HFF-Myc (cell line): Measurements from ENCODE around the gene SOS1.

Experiments
- DNase-seq: peaks from one replicate; pipeline ENCODE4 v3.0.0-alpha.2; 2011; ENCODE audit warnings: low read depth; ENCODE audit errors: extremely low read depth
- H3K4me3 ChIP-seq: replicated peaks from 2 replicates; pipeline ENCODE4 v1.5.1; 2011; ENCODE audit warnings: low read depth, mild to moderate bottlenecking, control low read depth, low read length
- TF ChIP-seq, protein P1 (sequence below): IDR thresholded peaks from 2 replicates; pipeline ENCODE4 v1.5.1; 2012; ENCODE audit warnings: mild to moderate bottlenecking, low read depth, low read length, control low read depth; ENCODE audit errors: missing control alignments

The SOS1 gene

DNA sequence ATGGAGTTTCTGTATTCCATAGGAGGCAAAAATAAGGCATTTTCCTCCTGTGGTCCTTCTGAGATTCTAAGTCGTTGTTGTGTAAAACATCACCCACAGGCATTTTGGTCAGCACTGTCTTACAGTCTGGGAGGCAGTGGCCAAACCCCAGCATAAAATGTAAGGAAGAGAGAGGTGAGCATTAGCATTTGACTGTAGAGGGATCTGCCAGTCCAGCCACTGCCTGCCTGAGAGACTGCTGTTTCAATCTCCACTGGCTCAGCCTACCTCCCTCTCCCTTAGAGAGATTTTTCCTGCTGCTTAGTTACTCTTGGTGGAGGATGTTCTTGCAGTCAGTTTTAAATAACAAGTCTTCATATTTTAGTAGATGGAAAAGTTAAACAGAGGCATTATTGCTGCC, 154.2 kb downstream of the SOS1 start:
- TF ChIP-seq, protein P1, sequence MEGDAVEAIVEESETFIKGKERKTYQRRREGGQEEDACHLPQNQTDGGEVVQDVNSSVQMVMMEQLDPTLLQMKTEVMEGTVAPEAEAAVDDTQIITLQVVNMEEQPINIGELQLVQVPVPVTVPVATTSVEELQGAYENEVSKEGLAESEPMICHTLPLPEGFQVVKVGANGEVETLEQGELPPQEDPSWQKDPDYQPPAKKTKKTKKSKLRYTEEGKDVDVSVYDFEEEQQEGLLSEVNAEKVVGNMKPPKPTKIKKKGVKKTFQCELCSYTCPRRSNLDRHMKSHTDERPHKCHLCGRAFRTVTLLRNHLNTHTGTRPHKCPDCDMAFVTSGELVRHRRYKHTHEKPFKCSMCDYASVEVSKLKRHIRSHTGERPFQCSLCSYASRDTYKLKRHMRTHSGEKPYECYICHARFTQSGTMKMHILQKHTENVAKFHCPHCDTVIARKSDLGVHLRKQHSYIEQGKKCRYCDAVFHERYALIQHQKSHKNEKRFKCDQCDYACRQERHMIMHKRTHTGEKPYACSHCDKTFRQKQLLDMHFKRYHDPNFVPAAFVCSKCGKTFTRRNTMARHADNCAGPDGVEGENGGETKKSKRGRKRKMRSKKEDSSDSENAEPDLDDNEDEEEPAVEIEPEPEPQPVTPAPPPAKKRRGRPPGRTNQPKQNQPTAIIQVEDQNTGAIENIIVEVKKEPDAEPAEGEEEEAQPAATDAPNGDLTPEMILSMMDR: no peak
- H3K4me3 ChIP-seq: no peak overlapping the region
- no peak for DNase-seq

DNA sequence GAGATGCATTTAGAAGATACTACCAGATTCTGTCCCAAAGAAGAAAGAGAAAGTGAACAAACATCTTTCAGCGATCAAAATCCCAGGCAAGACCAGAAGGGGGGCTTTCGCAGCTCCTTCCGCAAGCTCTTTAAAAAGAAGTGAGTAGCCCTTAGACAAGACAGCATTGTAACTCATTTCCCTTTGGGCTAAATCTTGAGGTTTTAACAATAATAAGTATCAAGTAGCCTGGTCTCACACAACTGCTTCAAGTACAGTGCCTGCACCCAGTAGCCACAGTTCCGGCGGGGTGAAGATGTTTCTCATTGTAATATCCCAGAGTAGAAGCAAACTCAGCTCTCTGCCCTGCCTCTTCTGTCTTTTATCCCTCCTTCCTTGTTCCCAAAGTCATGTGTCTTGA, 154.8 kb downstream of the SOS1 start:
- no peak overlapping the region for H3K4me3 ChIP-seq
- DNase-seq: no peak
- TF ChIP-seq, protein P1: no peak

DNA sequence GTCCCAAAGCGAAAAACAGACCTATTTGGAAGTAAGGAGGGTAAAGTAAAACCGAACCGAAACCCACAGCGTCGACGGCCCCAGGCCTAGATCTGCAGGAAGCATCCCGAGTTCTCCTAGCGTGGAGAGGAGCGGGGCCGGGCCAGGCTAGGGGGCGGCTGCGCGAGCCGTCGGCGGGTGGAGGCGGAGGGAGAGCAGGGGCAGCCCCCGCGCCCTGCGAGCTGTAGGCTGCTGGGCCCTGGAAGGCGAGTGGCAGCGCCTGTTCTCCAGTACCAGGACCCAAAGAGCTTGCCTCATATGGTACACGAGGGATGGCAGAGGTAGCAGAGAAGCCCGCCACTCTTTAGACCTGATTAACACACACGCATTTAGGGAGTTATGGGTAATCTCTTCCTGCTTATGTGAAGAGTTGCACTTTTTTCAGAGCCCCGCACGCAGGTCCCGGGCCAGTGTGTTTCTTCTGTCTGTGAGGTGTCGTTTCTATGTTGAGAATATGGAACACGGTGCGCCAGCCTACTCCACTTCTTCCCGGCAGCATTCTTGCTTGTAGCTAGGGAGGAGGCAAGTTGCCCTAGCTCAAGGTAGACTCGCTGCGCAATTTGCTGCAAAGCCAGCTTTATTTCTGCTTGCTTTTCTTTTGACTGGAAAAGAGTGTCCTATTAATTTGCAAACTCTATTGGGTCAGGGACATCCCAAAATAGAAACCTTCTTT, 160.1 kb downstream of the SOS1 start:
- no peak for DNase-seq
- H3K4me3 ChIP-seq: peak overlapping the region; percentile 30; the same call in 1 of the 2 replicates
- TF ChIP-seq, protein P1: no peak

DNA sequence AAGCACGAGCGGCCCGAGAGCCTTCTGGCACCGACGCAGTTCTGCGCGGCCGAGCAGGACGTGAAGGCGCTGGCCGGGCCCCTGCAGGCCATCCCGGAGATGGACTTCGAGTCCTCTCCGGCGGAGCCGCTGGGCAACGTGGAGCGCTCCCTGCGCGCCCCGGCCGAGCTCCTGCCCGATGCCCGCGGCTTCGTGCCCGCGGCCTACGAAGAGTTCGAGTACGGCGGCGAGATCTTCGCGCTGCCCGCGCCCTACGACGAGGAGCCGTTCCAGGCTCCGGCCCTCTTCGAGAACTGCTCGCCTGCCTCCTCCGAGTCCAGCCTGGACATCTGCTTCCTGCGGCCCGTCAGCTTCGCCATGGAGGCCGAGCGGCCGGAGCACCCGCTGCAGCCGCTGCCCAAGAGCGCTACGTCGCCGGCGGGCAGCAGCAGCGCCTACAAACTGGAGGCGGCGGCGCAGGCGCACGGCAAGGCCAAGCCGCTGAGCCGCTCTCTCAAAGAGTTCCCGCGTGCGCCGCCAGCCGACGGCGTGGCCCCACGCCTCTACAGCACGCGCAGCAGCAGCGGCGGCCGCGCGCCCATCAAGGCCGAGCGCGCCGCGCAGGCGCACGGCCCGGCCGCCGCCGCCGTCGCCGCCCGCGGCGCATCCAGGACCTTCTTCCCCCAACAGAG, 160.8 kb downstream of the SOS1 start:
- TF ChIP-seq, protein P1: no peak
- peak; percentile 20 for DNase-seq
- H3K4me3 ChIP-seq: peak overlapping the region; percentile 30

DNA sequence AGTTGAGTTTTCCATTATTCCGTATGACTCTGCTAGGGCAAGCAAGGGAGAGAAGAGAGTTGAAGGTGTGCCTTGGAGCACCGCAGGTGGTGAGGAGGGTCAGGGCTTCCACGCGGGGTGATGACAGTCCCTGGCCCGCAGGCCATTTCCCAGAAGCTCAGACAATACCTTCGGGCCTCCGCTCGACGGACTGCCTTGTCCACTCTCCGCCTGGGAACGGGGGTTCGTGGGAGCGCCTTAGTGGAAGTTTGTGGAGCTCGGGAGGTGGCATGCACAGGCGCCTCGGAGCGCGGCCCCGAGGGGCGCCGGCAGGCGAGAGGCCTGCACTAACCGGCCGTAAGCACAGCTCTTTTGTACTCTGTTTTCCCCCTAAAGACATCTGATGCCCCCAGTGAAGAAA, 161.4 kb downstream of the SOS1 start:
- TF ChIP-seq, protein P1: no peak
- DNase-seq: no peak
- H3K4me3 ChIP-seq: no peak overlapping the region

DNA sequence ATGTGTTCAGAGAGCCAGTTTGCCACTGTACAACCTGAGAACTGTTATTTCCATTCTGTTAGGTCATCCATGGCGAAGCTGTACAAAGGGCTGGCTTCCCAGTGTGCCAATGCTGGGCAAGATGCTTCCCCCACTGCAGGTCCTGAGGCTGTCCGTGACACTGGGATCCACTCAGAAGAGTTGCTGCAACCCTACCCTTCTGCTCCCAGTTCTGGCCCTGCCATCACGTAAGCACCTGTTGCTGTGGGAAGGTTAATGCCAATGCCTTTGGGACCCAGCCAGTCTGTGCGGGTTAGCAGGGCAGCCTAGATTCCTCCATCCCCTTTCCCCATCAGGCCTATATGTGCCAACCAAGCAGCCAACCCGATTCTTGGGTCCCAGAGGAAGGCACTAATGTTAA, 162.9 kb downstream of the SOS1 start:
- no peak for DNase-seq
- H3K4me3 ChIP-seq: no peak overlapping the region
- TF ChIP-seq, protein P1: no peak
